ENCODE results near the gene SETD6.
"Not testable (repeated sequence)": the region's sequence is repeated elsewhere in the genome, so short reads cannot be mapped to it uniquely, and the experiment has no call there.

The SETD6 gene

GRCh38 chr16:58515125-58515870, at the start of gene SETD6:
Gene SETD6, plus strand, starts transcription at chr16:58515517. Its CDS starts 21 bp downstream, at chr16:58515538.
- DNase-seq (ENCODE audit: low read depth), result peak; percentile 70

DNA sequence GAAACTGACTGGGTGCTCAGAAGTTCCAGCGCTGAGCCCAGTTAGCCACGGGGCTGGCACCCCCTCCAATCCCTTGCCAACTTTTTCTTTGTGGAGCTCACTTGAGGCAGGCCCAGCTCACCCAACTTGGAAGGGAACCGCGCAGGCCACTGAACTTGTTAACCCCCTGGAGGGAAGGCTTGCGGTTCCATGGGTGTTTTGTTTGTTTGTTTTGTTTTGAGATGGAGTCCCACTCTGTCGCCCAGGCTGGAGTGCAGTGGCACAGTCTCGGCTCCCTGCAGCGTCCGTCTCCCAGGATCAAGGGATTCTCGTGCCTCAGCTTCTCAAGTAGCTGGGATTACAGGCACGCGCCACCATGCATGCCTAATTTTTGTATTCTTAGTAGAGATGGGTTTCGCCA, 49.5 kb upstream of the SETD6 start:
- DNase-seq (ENCODE audit: low read depth), result no peak

DNA sequence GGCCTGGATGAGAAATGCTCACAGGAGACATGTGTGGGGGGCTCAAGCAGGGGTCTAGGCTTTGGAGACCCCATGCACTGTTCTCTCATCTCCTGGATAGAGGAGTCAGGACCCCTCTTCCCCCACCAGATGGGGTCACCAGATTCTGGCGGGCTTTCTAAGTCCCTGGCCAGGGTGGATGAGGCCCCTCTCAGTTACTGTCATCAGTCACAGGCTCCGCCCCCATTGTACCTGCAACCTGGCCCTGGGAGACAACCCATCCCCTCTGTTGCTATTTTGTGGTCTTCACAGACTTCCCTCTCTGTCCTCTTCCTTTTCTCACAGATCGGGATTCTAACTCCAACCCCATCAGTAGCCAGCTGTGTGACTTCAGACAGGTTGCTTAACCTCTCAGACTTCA, 48.9 kb upstream of the SETD6 start:
- DNase-seq (ENCODE audit: low read depth), result no peak

DNA sequence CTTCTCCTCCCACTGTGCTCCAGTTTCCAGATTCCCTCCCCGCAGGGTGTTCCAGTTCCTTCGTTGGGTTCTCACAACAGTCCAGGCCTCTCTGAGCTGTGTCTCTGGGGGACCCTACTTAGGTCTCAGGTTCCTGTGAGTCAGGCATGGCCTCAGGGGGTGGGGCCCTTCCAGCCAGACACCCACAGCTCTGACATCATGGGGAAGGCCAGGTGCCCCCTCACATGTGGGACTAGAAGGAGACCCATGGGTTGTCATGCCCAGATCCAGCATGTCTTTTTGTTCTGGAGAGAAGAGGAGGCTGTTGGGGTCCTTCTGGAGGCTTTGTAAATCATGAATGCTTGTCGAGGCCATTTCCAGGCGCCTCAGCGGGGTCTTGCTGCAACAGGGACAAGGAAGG, 47.4 kb upstream of the SETD6 start:
- no peak for DNase-seq (ENCODE audit: low read depth)

DNA sequence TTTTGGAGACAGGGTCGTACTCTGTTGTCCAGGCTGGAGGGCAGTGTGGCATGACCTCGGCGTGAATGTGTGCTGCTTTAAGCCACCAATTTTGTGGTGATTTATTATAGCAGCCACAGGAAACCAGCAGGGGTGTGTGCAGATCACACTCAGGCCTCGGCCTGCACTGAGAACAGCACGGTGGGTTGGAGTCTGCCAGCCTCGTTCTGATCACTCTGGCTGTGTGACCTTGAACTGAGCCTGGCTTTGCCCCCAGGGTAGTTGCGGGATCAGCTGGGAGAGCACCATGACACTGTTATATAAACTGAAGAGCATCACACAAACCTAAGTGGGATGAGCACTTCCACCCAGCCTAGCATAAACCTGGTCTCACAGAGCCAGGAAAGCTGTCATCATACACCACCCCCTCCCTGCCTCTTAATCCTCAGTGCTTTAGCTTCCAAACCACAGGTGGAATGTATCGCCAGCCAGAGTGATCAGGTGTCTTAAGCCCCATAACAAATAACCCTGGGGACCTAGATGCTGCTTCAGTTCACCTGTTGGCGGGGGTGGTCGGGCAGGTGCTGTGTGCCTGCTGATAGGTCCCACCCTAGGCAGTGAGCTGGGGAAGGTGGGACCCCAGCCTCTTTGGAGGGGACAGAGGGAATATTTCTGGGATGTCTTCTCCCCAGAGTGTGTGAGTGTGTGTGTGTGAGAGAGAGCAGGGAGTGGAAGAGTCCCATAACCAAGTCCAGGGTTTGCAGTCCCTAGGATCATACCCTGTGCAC, 43.9 kb upstream of the SETD6 start:
- DNase-seq (ENCODE audit: low read depth), result no peak

DNA sequence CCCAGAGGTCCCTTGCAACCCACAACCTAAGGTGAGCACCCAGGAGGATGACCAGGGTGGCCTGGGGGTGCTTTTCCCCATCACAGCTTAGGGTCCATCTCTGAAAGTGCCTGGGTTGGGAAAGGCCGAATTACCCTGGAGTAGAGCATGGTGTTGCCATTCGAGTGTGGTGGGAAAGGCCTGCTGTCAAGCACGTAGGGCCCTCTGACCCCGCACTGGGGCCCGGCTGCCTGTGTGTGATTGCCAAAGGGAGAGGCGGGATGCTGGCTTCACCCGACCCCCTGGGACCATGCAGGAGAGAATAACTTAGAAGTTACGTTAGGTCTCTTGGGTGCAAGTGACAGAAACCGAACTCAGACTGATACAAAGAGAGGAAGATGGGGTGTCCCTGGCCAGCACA, 43.1 kb upstream of the SETD6 start:
- no peak for DNase-seq (ENCODE audit: low read depth)

DNA sequence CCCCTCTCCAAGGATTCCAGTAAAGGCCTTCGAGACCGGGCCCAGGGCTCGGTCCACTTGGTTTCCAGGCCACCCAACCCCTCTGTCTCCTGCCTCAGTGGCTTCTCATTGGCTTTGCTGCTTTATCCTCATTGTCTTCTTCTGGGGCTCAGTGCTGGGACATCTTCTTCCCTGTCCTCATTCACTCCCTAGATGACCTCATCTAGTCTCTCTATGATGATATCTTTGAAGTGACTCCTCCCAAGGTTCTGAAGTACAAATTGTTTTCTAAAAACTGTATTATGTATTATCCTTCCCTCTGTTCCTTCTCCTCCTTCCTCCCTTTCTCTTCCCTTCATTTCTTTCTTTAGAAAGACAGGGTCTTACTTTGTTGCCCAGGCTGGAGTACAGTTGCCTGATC, 42.5 kb upstream of the SETD6 start:
- DNase-seq (ENCODE audit: low read depth), result no peak

DNA sequence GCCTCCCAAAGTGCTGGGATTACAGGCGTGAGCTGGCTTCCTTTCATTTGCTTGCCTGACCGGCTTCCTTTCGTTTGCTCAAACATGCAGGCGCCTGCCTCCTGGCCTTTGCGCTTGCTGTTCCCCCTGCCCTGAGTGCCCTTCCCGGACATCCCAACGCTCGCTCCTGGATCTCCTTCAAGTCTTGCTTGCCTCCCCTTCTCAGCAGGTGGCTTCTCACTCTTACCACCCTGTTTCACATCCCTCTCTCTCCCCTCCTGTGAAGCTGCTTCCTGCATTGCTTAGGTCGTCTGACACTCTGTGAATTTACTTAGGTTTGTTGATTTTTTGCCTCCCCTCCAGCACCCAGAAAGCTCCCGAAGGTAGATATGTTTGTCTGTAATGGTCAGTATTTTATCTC, 41.0 kb upstream of the SETD6 start:
- DNase-seq (ENCODE audit: low read depth), result no peak

DNA sequence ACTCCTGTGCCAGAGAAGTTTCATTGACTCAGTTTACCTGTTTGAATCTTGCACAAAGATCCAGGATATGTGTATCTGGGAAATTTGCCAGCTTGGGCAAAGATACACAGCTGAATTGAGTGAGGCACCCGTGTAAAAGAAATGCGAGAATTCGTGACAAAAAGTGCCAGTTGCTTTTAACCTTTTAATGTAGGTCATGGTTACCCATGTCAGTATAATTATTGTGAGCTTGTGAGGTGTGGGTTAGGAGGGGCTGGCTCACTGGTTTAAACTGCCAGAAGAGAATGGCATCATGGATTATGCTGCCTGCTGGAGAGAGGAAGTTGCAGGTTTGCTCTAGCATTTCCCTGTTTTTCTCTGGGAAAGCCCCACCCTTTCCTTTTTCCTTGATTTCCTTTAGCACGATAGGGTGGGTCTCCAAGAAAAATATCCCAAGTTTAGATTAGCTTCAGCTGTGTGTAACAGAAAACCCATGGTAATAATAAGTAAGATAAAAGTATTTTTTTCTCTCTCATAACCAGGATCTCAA, 40.2 kb upstream of the SETD6 start:
- no peak for DNase-seq (ENCODE audit: low read depth)

GRCh38 chr16:58476791-58477190, 38.5 kb upstream of the SETD6 start:
- no peak for DNase-seq (ENCODE audit: low read depth)

GRCh38 chr16:58478427-58478826, 36.9 kb upstream of the SETD6 start:
- DNase-seq (ENCODE audit: low read depth), result no peak

DNA sequence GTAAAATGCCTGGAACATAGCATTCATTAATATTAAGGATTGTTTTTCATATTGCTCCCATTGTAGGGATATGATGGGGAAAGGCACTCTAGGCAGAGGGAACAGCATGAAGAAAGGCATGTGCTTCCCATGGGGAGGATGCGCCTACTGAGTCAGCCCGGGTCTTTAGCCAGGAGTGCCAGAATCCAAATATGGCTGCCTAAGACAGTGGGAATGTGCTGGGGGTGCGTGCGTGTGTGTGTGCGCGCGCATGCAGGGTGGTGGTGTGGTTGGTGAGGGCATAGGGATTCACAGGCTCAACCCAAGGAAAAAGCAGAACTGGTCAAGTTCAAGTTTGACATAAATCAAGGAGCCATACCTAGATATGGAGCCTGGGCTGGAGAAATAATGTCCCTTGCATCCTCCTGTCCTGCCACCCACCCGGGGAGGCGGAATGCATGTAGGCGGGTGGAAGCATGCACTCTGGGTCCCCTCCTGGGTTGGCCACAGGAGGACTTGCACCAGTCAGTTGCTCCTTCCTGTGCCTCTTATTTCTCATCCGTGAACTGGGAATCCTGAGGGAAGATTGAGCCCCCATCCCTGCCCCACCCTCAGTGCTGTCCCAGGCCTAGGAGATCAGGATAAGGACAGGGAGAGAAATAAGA, 34.0 kb upstream of the SETD6 start:
- no peak for DNase-seq (ENCODE audit: low read depth)

GRCh38 chr16:58481931-58482330, 33.4 kb upstream of the SETD6 start:
- no peak for DNase-seq (ENCODE audit: low read depth)

DNA sequence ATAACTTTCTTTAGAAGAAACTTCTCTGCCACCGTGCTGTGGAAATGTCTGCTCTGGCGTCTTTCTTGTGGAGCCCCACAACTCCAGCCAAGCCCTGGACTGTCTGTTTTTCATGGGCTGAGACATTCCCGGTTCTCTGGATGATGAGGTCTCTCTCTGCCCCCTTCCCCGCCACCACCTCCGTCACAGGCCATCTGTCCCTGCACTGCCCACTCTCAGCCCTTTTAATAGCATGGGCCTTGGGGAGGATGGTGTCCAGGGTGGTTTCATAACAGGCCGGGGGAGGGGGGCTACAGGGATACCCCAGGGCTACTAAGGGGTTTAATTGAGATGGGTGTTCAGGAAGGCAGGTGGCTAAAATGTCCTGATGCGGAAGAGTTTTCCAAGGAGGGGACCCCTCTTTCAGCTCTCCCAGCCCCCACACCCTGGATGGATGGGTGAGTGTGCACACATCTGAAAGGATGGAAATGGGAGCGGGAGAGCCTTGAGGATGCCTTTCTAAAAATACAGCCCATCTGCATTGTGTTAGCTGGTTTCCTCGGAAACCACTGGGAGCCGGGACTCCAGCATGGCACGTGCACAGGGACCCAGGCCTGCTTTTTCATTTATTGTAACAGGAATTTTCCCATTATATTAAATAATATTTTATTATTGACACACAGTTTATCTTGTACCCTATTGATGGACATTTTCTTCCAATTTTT, 30.0 kb upstream of the SETD6 start:
- no peak for DNase-seq (ENCODE audit: low read depth)

GRCh38 chr16:58487566-58488351, 27.6 kb upstream of the SETD6 start:
- peak; percentile 42 for DNase-seq (ENCODE audit: low read depth)

GRCh38 chr16:58488531-58488930, 26.8 kb upstream of the SETD6 start:
- DNase-seq (ENCODE audit: low read depth), result no peak

- no peak for DNase-seq (ENCODE audit: low read depth)
Measured at GRCh38 chr16:58490065-58490464, 25.3 kb upstream of the SETD6 start.

DNA sequence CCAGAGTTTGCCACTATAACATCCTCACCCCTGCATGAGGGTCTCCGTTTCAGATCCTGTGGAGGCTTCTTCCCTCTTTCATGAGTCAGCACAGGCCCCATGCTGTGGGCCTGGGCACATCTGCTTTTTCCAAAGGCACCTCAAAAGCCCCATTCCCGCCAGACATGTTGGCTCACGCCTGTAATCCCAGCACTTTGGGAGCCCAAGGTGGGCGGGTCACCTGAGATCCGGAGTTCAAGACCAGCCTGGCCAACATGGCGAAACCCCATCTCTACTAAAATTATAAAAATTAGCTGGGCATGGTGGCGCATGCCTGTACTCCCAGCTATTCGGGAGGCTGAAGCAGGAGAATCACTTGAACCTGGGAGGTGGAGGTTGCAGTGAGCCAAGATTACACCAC, 24.8 kb upstream of the SETD6 start:
- DNase-seq (ENCODE audit: low read depth), result not testable (repeated sequence)

- DNase-seq (ENCODE audit: low read depth), result no peak
Measured at GRCh38 chr16:58492066-58492465, 23.3 kb upstream of the SETD6 start.

GRCh38 chr16:58492735-58493134, 22.6 kb upstream of the SETD6 start:
- DNase-seq (ENCODE audit: low read depth), result no peak

DNA sequence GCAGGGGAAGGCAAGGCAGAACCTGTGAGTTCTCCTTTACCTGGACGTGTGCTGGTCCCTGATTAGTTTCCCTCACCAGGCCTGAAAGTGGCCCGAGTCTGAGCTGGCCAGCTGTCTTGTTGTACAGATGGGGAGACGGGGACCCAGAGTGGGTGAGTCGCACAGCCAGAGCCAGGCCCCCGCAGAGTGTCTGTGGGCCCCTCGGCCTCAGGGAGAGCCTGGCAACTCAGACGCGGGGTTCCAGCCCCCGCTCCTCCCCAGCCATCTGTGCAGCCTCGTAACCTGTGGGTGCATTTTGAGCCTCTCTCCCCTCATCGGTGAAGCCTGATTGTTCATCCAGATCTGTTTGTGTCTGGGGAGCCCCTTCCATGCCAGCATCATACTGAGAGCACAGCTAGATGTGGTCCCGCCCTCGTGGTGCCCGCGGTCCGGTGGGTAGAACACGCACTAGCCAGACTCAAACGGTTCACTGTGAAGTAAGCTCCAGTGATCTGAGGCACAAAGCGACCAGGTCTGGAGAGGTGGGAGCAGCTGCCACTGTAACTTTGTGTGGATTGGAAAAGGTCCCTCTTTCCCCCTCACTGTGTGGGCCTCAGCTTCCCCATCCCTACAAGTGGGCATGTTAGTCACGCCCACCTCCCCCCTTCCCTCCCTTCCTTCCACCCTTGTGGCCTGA, 21.4 kb upstream of the SETD6 start:
- no peak for DNase-seq (ENCODE audit: low read depth)

Data from GM04504 (cell line).